B cell (primary cell): ENCODE data around the gene LIX1. TPM values are rescaled to one million over a fixed set of nuclear protein-coding genes. Genes with fewer than 3 reads are reported as not detected.

Experiments used
- ATAC-seq: fragments of 200-7000 bp; cut with Tn5 transposase; one replicate; pipeline ENCODE4 v1.10.0; 2021; ENCODE audit warnings: low read depth, mild to moderate bottlenecking, moderate number of reproducible peaks, moderate library complexity
- CTCF ChIA-PET: fragments of 350-600 bp; sonication (Branson Sonifier 250); formaldehyde crosslinking; loops from one replicate; lab custom pipeline; 2021; ENCODE audit warnings: antibody characterized with exemption, inconsistent platforms; lab: Charles Lee
- POLR2A ChIA-PET: fragments of 350-600 bp; sonication (Branson Sonifier 250); formaldehyde crosslinking; loops from one replicate; lab custom pipeline; 2021; ENCODE audit warnings: antibody characterized with exemption; lab: Charles Lee
- DNase-seq: peaks from one replicate; pipeline ENCODE4 v3.0.0; 2013
- H2AFZ ChIP-seq: 2 replicates; pipeline ENCODE4 v1.6.1; 2012; ENCODE audit warnings: mild to moderate bottlenecking, low read depth, low read length; ENCODE audit not compliant: insufficient read depth, poor library complexity, severe bottlenecking
- H3K27ac ChIP-seq, 2 donors: 1 replicate in 1 of 2; 2 replicates in 1 of 2; pipeline ENCODE4 v1.5.1; 2012 to 2013; ENCODE audit warnings: low read length in 2 of 2, mild to moderate bottlenecking in 2 of 2, moderate library complexity in 1 of 2
- H3K27me3 ChIP-seq, 4 experiments: fragments of 200-600 bp in 1 of 4; sonication (generic) in 1 of 4; replicated peaks in 1 of 4; 1 replicate in 2 of 4; 2 replicates in 2 of 4; pipeline versions ENCODE4 v1.6.1 to v1.7.0; 2013 to 2016; ENCODE audit warnings: low read length in 3 of 4, mild to moderate bottlenecking in 2 of 4, mixed read lengths in 1 of 4, moderate library complexity in 1 of 4; ENCODE audit not compliant: insufficient read depth in 4 of 4, control insufficient read depth in 3 of 4; ENCODE audit errors: control extremely low read depth in 1 of 4
- H3K36me3 ChIP-seq, 2 experiments: replicated peaks in 1 of 2; 1 replicate in 1 of 2; 2 replicates in 1 of 2; pipeline versions ENCODE4 v1.6.1 to v1.7.1; 2013; ENCODE audit warnings: low read length in 1 of 2; ENCODE audit not compliant: insufficient read depth in 2 of 2, control insufficient read depth in 1 of 2; ENCODE audit errors: control extremely low read depth in 1 of 2, extremely low read depth in 1 of 2
- H3K4me1 ChIP-seq, 2 donors: fragments of 200-600 bp in 1 of 2; sonication (generic) in 1 of 2; 1 replicate in 1 of 2; 2 replicates in 1 of 2; pipeline versions ENCODE4 v1.5.1 to v1.6.1; 2013 to 2017; ENCODE audit warnings: low read length in 2 of 2; ENCODE audit not compliant: control insufficient read depth in 2 of 2, insufficient read depth in 2 of 2
- H3K4me2 ChIP-seq: replicated peaks from 2 replicates; pipeline ENCODE3; 2012; ENCODE audit warnings: mild to moderate bottlenecking, low read depth, low read length; ENCODE audit not compliant: poor library complexity, severe bottlenecking
- H3K4me3 ChIP-seq, 5 experiments: fragments of 200-600 bp in 1 of 5; sonication (generic) in 1 of 5; 1 replicate in 3 of 5; 2 replicates in 2 of 5; pipeline versions ENCODE4 v1.5.1 to v1.7.0; 2011 to 2016; ENCODE audit warnings: low read length in 4 of 5, mild to moderate bottlenecking in 4 of 5, low read depth in 2 of 5, control low read depth in 1 of 5, moderate library complexity in 1 of 5; ENCODE audit not compliant: insufficient read depth in 1 of 5; ENCODE audit errors: control extremely low read depth in 1 of 5, extremely low read depth in 1 of 5
- H3K79me2 ChIP-seq: fragments of 200-600 bp; sonication (generic); one replicate; pipeline ENCODE4 v1.6.0; 2016; ENCODE audit warnings: low read length; ENCODE audit not compliant: control insufficient read depth, insufficient read depth
- H3K9ac ChIP-seq: fragments of 200-600 bp; sonication (generic); 2 replicates; pipeline ENCODE4 v1.6.1; 2017; ENCODE audit warnings: mild to moderate bottlenecking, low read length, moderate library complexity
- H3K9me3 ChIP-seq, 3 donors: one replicate each; pipeline versions ENCODE4 v1.6.1 to v1.7.1; 2013; ENCODE audit warnings: low read length in 2 of 3; ENCODE audit not compliant: control insufficient read depth in 2 of 3, insufficient read depth in 1 of 3; ENCODE audit errors: control extremely low read depth in 1 of 3
- H4K20me1 ChIP-seq: 2 replicates; pipeline ENCODE4 v1.6.0; 2012; ENCODE audit warnings: mild to moderate bottlenecking, low read length; ENCODE audit not compliant: insufficient read depth, control insufficient read depth, poor library complexity, severe bottlenecking
- H3K27ac Mint-ChIP-seq: one replicate; pipeline ENCODE4 v1.8.0; 2021; ENCODE audit warnings: mixed read lengths
- H3K27me3 Mint-ChIP-seq: one replicate; pipeline ENCODE4 v1.8.0; 2021; ENCODE audit warnings: mixed read lengths
- H3K4me1 Mint-ChIP-seq: one replicate; pipeline ENCODE4 v1.8.0; 2021; ENCODE audit warnings: mixed read lengths
- H3K4me3 Mint-ChIP-seq: one replicate; pipeline ENCODE4 v1.8.0; 2021; ENCODE audit warnings: mixed read lengths
- H3K9me3 Mint-ChIP-seq: one replicate; pipeline ENCODE4 v1.8.0; 2022; ENCODE audit warnings: mixed read lengths; ENCODE audit not compliant: insufficient read depth
- CTCF ChIP-seq: fragments of 200-600 bp; IDR thresholded peaks from one replicate; pipeline ENCODE4 v1.8.0; 2022; ENCODE audit warnings: antibody characterized with exemption, mild to moderate bottlenecking
- EZH2 ChIP-seq: IDR thresholded peaks from 2 replicates; pipeline ENCODE4 v1.6.1; 2012; ENCODE audit warnings: borderline replicate concordance, low read depth, mild to moderate bottlenecking, moderate library complexity, low read length; ENCODE audit not compliant: insufficient read depth, poor library complexity, severe bottlenecking
- WGBS: methylation state at CpG from one replicate; pipeline ENCODE4 v1.1.5; 2013; ENCODE audit warnings: missing lambda C conversion rate; ENCODE audit not compliant: insufficient coverage; 5-methylcytosine and 5-hydroxymethylcytosine counted together
- intact Hi-C: fragments of 100-400 bp; cut with micrococcal nuclease; formaldehyde crosslinking; loops from one replicate; pipeline ENCODE4 v1.10.0; 2022
- polyA plus RNA-seq: library from polyadenylated mRNA; depleted of rRNA; stranded (reverse); fragments of >200 nt; gene quantifications from 2 replicates; pipeline ENCODE4 v1.2.3, GENCODE V29; 2012
- total RNA-seq, 2 donors: library from RNA; stranded (reverse); fragments of 120-200 nt in 1 of 2; gene quantifications; 1 replicate in 1 of 2; 2 replicates in 1 of 2; pipeline versions ENCODE4 v1.2.3 to v1.2.4, GENCODE V29; 2013 to 2022

Gene LIX1
- total and polyA plus RNA-seq, 2 donors (not counting 1 experiment from before 2014, with no cell fraction given) = not detected

- Histone ChIP-seq H3K4me3 (no peak overlapping the region), H3K27me3 (no peaks in the 10 kb centered on the region), H3K9ac (no peak overlapping the region), H2AFZ (no peak overlapping the region), H4K20me1 (peaks cover 5% of the 10 kb centered on the region), H3K4me1 (no peaks in the 10 kb centered on the region), H3K79me2 (no peaks in the 10 kb centered on the region), H3K36me3 (no peaks in the 10 kb centered on the region), H3K27ac (no peak overlapping the region), H3K9me3 (no peaks in the 10 kb centered on the region), H3K4me2 (no peak overlapping the region)
- ATAC-seq (no peak), DNase-seq (no peak)
- ChIA-PET POLR2A (no interaction called here), CTCF (no interaction called here)
- intact Hi-C loops = no loop called here
- WGBS = no CpG with 5 or more reads among the region's 4 CpGs
- H3K4me1 Mint-ChIP-seq = peaks cover 5% of the 10 kb centered on the region
- no peaks in the 10 kb centered on the region for H3K27me3 Mint-ChIP-seq
- TF ChIP-seq EZH2 = no peak
- TF ChIP-seq CTCF = no peak
- no peak overlapping the region for H3K4me3 Mint-ChIP-seq
- H3K9me3 Mint-ChIP-seq = no peaks in the 10 kb centered on the region
- H3K27ac Mint-ChIP-seq = no peak overlapping the region
These were observed 5.9 kb downstream of the LIX1 start for GRCh38 chr5:97136475-97136874.

GRCh38 chr5:97135868-97136267 is 6.5 kb downstream of the LIX1 start:
- no peak for DNase-seq
- peaks cover 5% of the 10 kb centered on the region for H4K20me1 ChIP-seq
- no peaks in the 10 kb centered on the region for H3K27me3 Mint-ChIP-seq
- H3K9me3 Mint-ChIP-seq = no peaks in the 10 kb centered on the region
- ATAC-seq = no peak
- H3K4me3 Mint-ChIP-seq = no peak overlapping the region
- no peaks in the 10 kb centered on the region for H3K9me3 ChIP-seq
- no peak overlapping the region for H2AFZ ChIP-seq
- TF ChIP-seq EZH2 (no peak), CTCF (no peak)
- WGBS = 80% methylated on average over 1 of the region's 4 CpGs
- H3K27ac Mint-ChIP-seq = no peak overlapping the region
- intact Hi-C loops = no loop called here
- H3K4me2 ChIP-seq = no peak overlapping the region
- no peak overlapping the region for H3K4me3 ChIP-seq
- no peaks in the 10 kb centered on the region for H3K36me3 ChIP-seq
- H3K79me2 ChIP-seq = no peaks in the 10 kb centered on the region
- POLR2A ChIA-PET = no interaction called here
- no peaks in the 10 kb centered on the region for H3K4me1 ChIP-seq
- peaks cover 5% of the 10 kb centered on the region for H3K4me1 Mint-ChIP-seq
- CTCF ChIA-PET = no interaction called here
- no peak overlapping the region for H3K9ac ChIP-seq
- H3K27ac ChIP-seq = no peak overlapping the region
- no peaks in the 10 kb centered on the region for H3K27me3 ChIP-seq
